RWPE2 (cell line): ENCODE measurements around the gene FTCDNL1.

Experiments
- ATAC-seq: fragments of 200-7000 bp; cut with Tn5 transposase; 3 replicates; pipeline ENCODE4 v1.9.1; 2021; ENCODE audit warnings: low read depth
- DNase-seq: peaks from one replicate; pipeline ENCODE4 v3.0.0-alpha.2; 2020; ENCODE audit warnings: low spot score
- H3K27ac ChIP-seq: fragments of 450-650 bp; 2 replicates; pipeline ENCODE4 v1.5.1; 2017; ENCODE audit warnings: mild to moderate bottlenecking; ENCODE audit not compliant: poor library complexity, severe bottlenecking
- H3K27me3 ChIP-seq: fragments of 250-450 bp; sonication (Bioruptor Pico); 2 replicates; pipeline ENCODE4 v1.5.1; 2021; ENCODE audit warnings: mild to moderate bottlenecking, moderate library complexity; ENCODE audit not compliant: insufficient read depth, poor library complexity, severe bottlenecking
- H3K36me3 ChIP-seq: fragments of 250-450 bp; sonication (Bioruptor Pico); 2 replicates; pipeline ENCODE4 v1.5.1; 2020; ENCODE audit warnings: low read depth, mild to moderate bottlenecking, moderate library complexity
- H3K4me1 ChIP-seq: fragments of 250-450 bp; sonication (Bioruptor Pico); 2 replicates; pipeline ENCODE4 v1.5.1; 2021; ENCODE audit warnings: mild to moderate bottlenecking, moderate library complexity; ENCODE audit not compliant: insufficient read depth, poor library complexity, severe bottlenecking
- H3K4me3 ChIP-seq: fragments of 250-450 bp; sonication (Bioruptor Pico); 2 replicates; pipeline ENCODE4 v1.5.1; 2021; ENCODE audit warnings: mild to moderate bottlenecking, moderate library complexity; ENCODE audit not compliant: severe bottlenecking
- H3K9me3 ChIP-seq: fragments of 250-450 bp; sonication (Bioruptor Pico); 2 replicates; pipeline ENCODE4 v1.5.1; 2021; ENCODE audit warnings: mild to moderate bottlenecking, moderate library complexity; ENCODE audit not compliant: severe bottlenecking
- TF ChIP-seq, protein P1 (sequence below): fragments of 450-650 bp; IDR thresholded peaks from one replicate; pipeline ENCODE4 v1.5.1; 2017; ENCODE audit warnings: mild to moderate bottlenecking, moderate library complexity; ENCODE audit not compliant: poor library complexity, severe bottlenecking

FTCDNL1 gene

DNA sequence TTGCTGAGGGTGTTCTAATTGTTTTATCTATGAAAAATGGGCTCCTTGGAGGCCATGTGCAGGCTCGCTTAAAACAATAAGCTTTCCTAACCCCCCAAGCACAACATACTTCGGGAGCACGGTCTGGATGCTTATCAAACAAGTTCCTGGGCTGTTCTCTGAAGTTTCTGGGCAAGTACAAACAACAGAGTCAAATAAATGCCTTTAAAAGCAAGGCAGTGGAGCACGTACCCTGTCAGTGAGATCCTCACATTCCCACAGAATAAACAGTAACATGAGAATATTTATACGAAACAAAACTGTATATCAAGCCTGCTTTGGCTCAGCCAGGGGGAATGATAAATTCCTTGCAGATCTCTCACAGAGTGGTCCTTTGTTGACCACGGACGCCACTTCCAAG lies 44.8 kb downstream of the FTCDNL1 start:
- ATAC-seq (no peak; the same call in 2 of the 3 replicates), DNase-seq (no peak)
- Histone ChIP-seq H3K4me3 (no peak overlapping the region), H3K27me3 (no peaks in the 10 kb centered on the region), H3K4me1 (no peaks in the 10 kb centered on the region), H3K9me3 (no peaks in the 10 kb centered on the region), H3K27ac (no peak overlapping the region), H3K36me3 (no peaks in the 10 kb centered on the region)
- TF ChIP-seq, protein P1, sequence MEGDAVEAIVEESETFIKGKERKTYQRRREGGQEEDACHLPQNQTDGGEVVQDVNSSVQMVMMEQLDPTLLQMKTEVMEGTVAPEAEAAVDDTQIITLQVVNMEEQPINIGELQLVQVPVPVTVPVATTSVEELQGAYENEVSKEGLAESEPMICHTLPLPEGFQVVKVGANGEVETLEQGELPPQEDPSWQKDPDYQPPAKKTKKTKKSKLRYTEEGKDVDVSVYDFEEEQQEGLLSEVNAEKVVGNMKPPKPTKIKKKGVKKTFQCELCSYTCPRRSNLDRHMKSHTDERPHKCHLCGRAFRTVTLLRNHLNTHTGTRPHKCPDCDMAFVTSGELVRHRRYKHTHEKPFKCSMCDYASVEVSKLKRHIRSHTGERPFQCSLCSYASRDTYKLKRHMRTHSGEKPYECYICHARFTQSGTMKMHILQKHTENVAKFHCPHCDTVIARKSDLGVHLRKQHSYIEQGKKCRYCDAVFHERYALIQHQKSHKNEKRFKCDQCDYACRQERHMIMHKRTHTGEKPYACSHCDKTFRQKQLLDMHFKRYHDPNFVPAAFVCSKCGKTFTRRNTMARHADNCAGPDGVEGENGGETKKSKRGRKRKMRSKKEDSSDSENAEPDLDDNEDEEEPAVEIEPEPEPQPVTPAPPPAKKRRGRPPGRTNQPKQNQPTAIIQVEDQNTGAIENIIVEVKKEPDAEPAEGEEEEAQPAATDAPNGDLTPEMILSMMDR, result no peak

DNA sequence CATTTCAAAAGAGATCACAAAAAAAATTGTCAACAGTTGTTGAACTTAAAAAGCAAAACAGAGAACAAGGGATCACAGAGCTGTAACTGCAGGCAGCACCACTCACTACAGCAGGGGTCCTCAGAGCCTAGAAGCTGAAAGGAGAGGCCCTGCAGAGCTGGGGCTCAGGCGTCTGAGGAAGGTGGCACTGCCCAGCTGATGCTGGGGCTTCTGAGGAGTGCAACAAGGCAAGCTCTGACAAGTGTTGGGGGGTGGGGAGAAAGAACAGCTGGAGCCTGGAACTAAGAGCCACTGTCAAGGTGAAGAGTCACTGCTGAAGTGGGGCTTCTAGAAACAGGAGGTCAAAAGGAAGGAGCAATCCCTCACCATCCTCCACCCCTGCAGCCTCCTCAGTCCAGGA lies 46.2 kb downstream of the FTCDNL1 start:
- DNase-seq (no peak), ATAC-seq (no peak)
- Histone ChIP-seq H3K36me3 (no peaks in the 10 kb centered on the region), H3K4me3 (no peak overlapping the region), H3K4me1 (no peaks in the 10 kb centered on the region), H3K27me3 (no peaks in the 10 kb centered on the region), H3K27ac (no peak overlapping the region), H3K9me3 (no peaks in the 10 kb centered on the region)
- TF ChIP-seq, protein P1, result no peak

DNA sequence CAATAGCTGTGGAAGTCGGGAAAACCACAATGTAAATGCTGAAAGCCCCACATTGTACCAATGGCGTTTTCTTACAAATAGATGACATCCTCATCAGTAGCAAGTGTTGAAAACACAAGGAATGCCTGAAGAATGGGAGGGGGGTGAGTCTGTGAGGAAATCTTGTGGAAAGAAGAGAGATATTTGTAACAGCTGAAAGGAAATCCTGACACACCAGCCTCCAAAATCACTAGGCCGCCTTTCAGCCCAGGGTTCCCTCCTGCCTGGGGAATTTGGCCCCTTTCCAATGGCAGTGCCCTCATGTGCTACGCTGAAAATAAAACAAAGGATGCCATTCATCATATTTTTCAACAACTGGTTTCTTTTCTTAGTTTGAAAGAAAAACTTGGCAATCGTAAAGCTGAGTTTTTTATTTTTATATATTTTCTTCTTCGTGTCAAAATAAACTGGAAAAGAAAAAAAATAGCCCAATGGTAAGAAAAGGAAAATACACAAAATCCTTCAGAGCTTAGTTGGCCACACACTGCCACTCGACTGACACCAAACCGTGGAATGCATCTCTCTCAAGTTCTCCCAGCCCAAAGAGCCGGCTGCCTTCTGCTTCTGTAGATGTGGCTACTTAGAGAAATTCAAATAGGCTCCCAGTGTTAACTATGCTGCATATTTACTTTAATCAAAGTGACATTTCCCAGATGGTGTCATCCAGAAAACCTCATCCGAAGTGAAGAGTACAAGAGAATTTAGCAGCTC lies 52.0 kb downstream of the FTCDNL1 start:
- TF ChIP-seq, protein P1, result no peak
- Histone ChIP-seq H3K4me3 (no peak overlapping the region), H3K36me3 (no peaks in the 10 kb centered on the region), H3K4me1 (no peaks in the 10 kb centered on the region), H3K27me3 (no peaks in the 10 kb centered on the region), H3K9me3 (no peaks in the 10 kb centered on the region), H3K27ac (no peak overlapping the region)
- no peak for DNase-seq
- no peak for ATAC-seq

DNA sequence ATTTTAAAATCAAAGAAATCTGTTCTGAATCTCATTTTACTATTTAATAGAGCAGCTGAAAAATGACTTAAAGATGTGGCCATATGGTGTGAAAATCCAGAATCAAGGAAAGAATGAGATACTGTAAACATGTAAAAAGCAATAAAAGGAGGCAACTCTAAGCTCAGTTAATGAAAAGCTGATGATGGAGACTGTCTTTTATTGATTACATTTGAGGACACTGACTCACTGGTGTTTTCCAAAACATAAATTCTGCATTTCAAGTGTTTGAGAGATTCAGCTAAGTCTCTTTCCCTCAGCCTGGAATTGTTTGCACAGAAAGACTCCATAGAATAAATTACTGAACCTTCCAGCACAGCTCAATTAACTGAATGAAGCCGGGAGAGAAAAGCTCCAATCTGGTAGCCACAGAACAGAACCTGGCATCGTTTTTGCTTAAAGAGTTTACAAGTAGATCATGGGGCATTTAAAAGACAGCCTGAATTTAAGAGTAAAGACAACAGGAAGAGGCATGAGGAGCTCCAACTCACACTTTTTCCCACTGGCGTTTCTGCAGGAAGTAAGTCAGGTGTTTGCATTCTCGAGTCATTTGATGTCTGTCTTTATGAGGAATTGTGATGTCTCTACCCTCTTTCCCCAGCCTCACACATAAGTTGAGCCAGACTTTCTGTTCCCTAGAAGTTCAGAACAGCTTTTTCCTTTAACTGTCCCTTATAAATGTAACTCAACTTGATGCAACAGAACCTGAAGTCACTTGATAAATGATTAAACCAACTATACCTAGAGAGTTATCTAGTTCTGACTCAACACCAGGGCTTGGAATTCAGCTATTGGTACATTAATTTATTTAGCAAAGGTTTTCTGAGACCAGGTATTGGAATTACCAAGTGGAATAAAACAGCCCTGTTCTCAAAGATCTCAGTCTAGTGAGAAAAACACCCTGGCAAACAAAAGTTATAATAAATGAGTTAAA lies 53.3 kb downstream of the FTCDNL1 start:
- H3K36me3 ChIP-seq, result no peaks in the 10 kb centered on the region
- H3K4me3 ChIP-seq, result no peak overlapping the region
- no peaks in the 10 kb centered on the region for H3K4me1 ChIP-seq
- no peak for DNase-seq
- H3K27me3 ChIP-seq, result no peaks in the 10 kb centered on the region
- TF ChIP-seq, protein P1, result no peak
- no peak overlapping the region for H3K27ac ChIP-seq
- no peak for ATAC-seq
- no peaks in the 10 kb centered on the region for H3K9me3 ChIP-seq
